K562 (cell line): Measurements from ENCODE around the gene RGS14. TPM values are rescaled to one million over a fixed set of nuclear protein-coding genes. Genes with fewer than 3 reads are reported as not detected.

Experiments
- ATAC-seq: fragments of 200-7000 bp; cut with Tn5 transposase; 3 replicates; pipeline ENCODE4 v1.9.1; 2020; ENCODE audit warnings: moderate library complexity
- BruUV-seq: library from RNA; stranded (reverse); fragments of 400-500 nt; replicated peaks from 2 replicates; lab custom pipeline; 2021; lab: Mats Ljungman, UMichigan
- CTCF ChIA-PET: fragments of 300-600 bp; formaldehyde crosslinking; extraction: SDS; loops from one replicate; lab custom pipeline; 2021; ENCODE audit warnings: low intra/inter-chr PET ratio; lab: Yijun Ruan, JAX
- POLR2A ChIA-PET: fragments of 300-600, 350-650 bp; sonication (Branson Sonifier 250); formaldehyde crosslinking; extraction: SDS; loops from one replicate; lab custom pipeline; 2021; ENCODE audit warnings: antibody characterized with exemption, inconsistent platforms; lab: Yijun Ruan, JAX
- DNase-seq, 4 experiments: peaks; one replicate each; pipeline versions ENCODE4 v3.0.0 to v3.0.0-alpha.2; 2011 to 2018; ENCODE audit warnings: low spot score in 3 of 4, mixed read lengths in 3 of 4; ENCODE audit errors: extremely low read depth in 1 of 4
- FAIRE-seq: peaks from 2 replicates; lab custom pipeline; 2011; peaks lifted over from hg19 to GRCh38; lab: Jason Lieb, UNC
- H2AFZ ChIP-seq: 2 replicates; pipeline ENCODE4 v1.6.0; 2011; ENCODE audit warnings: low read depth, low read length, control low read depth, inconsistent platforms
- H3K27ac ChIP-seq: fragments of 200-600 bp; 3 replicates; pipeline ENCODE4 v1.8.0; 2011; ENCODE audit warnings: low read depth, mild to moderate bottlenecking, control low read depth, inconsistent platforms, low read length, moderate library complexity, mixed read lengths; ENCODE audit errors: extremely low read depth
- H3K27me3 ChIP-seq, 2 experiments: fragments of 300-600 bp in 1 of 2; 2 replicates in 1 of 2; 3 replicates in 1 of 2; pipeline versions ENCODE4 v1.6.0 to v1.8.0; 2011; ENCODE audit warnings: inconsistent platforms in 2 of 2, low read length in 2 of 2, mild to moderate bottlenecking in 1 of 2, mixed read lengths in 1 of 2, moderate library complexity in 1 of 2; ENCODE audit not compliant: control insufficient read depth in 2 of 2, insufficient read depth in 2 of 2
- H3K36me3 ChIP-seq: fragments of 300-600 bp; 3 replicates; pipeline ENCODE4 v1.8.0; 2011; ENCODE audit warnings: mild to moderate bottlenecking, low read length, inconsistent platforms; ENCODE audit not compliant: control insufficient read depth, insufficient read depth
- H3K4me1 ChIP-seq, 2 experiments: fragments of 200-600 bp in 1 of 2; replicated peaks in 1 of 2; 2 replicates in 1 of 2; 3 replicates in 1 of 2; pipeline versions ENCODE4 v1.5.1 to v1.8.0; 2011; ENCODE audit warnings: inconsistent platforms in 2 of 2, low read length in 2 of 2, mild to moderate bottlenecking in 1 of 2, mixed read lengths in 1 of 2, moderate library complexity in 1 of 2; ENCODE audit not compliant: control insufficient read depth in 2 of 2, insufficient read depth in 2 of 2
- H3K4me2 ChIP-seq: 2 replicates; pipeline ENCODE4 v1.6.1; 2011; ENCODE audit warnings: low read length, control low read depth, inconsistent platforms, mixed read lengths; ENCODE audit not compliant: insufficient read depth
- H3K4me3 ChIP-seq: fragments of 200-600 bp; sonication (generic), shearing (Covaris generic); 2 replicates; pipeline ENCODE4 v1.5.1; 2016; ENCODE audit warnings: control low read depth, inconsistent platforms
- H3K79me2 ChIP-seq: fragments of 200-600 bp; 3 replicates; pipeline ENCODE4 v1.8.0; 2011; ENCODE audit warnings: low read length, inconsistent platforms; ENCODE audit not compliant: control insufficient read depth, insufficient read depth
- H3K9ac ChIP-seq, 2 experiments: 2 replicates each; pipeline versions ENCODE4 v1.6.0 to v1.6.1; 2011; ENCODE audit warnings: low read depth in 2 of 2, low read length in 2 of 2, control low read depth in 1 of 2, inconsistent platforms in 1 of 2, mild to moderate bottlenecking in 1 of 2, mixed read lengths in 1 of 2; ENCODE audit not compliant: insufficient read depth in 1 of 2
- H3K9me1 ChIP-seq: one replicate; pipeline ENCODE4 v1.6.0; 2011; ENCODE audit warnings: inconsistent platforms, mild to moderate bottlenecking, low read length, moderate library complexity; ENCODE audit not compliant: control insufficient read depth, insufficient read depth
- H3K9me3 ChIP-seq: replicated peaks from 2 replicates; pipeline ENCODE4 v1.5.1; 2011; ENCODE audit warnings: low read depth, low read length, inconsistent platforms; ENCODE audit not compliant: control insufficient read depth, insufficient read depth
- H4K20me1 ChIP-seq: replicated peaks from 2 replicates; pipeline ENCODE4 v1.6.1; 2011; ENCODE audit warnings: low read length, inconsistent platforms, mixed read lengths; ENCODE audit not compliant: control insufficient read depth, insufficient read depth
- FOXM1 ChIP-seq, 2 experiments: fragments of 450-650 bp in 1 of 2; sonication (generic) in 1 of 2; formaldehyde crosslinking in 1 of 2; IDR thresholded peaks; 2 replicates each; pipeline versions ENCODE4 v1.6.1 to v1.9.0; 2017 to 2022; ENCODE audit warnings: low read depth in 2 of 2, mild to moderate bottlenecking in 2 of 2, missing genetic modification reagents in 1 of 2, moderate library complexity in 1 of 2
- LARP7 ChIP-seq: fragments of 450-650 bp; IDR thresholded peaks from 2 replicates; pipeline ENCODE4 v1.6.1; 2016
- MEIS2 ChIP-seq: fragments of 450-650 bp; IDR thresholded peaks from 2 replicates; pipeline ENCODE4 v1.6.1; 2014; ENCODE audit warnings: mild to moderate bottlenecking; ENCODE audit not compliant: partially characterized antibody
- PCBP2 ChIP-seq: fragments of 200-400 bp; formaldehyde crosslinking; IDR thresholded peaks from 2 replicates; pipeline ENCODE4 v1.6.1; 2018; ENCODE audit warnings: low read length, low read depth, mild to moderate bottlenecking, moderate library complexity; ENCODE audit not compliant: poor library complexity, severe bottlenecking
- REST ChIP-seq, 2 experiments: fragments of 450-650 bp; formaldehyde crosslinking in 1 of 2; IDR thresholded peaks; 2 replicates each; pipeline versions ENCODE4 v1.4.0 to v1.6.1; 2014 to 2020; ENCODE audit warnings: mild to moderate bottlenecking in 2 of 2, borderline replicate concordance in 1 of 2, low read depth in 1 of 2
- WGBS: fragments of 100-300 bp; shearing (Covaris generic); methylation state at CpG from one replicate; pipeline ENCODE4 v1.1.6; 2016; ENCODE audit warnings: low coverage, mixed read lengths; ENCODE audit not compliant: insufficient coverage; ENCODE audit errors: missing lambda C conversion rate; 5-methylcytosine and 5-hydroxymethylcytosine counted together
- in situ Hi-C: fragments of 300-500 bp; cut with MboI; formaldehyde crosslinking; loops from 4 replicates; pipeline ENCODE4 v1.15.0; 2018; ENCODE audit warnings: inconsistent platforms, mixed read lengths
- intact Hi-C: fragments of 100-400 bp; cut with micrococcal nuclease; formaldehyde crosslinking; loops from 2 replicates; pipeline ENCODE4 v1.14.2; 2022
- polyA plus RNA-seq, 8 experiments: library from polyadenylated mRNA; depleted of rRNA in 4 of 8; stranded (reverse) in 5 of 8; unstranded in 3 of 8; fragments of >200 nt; fragmentation: Nextera tagmentation in 2 of 8; fragmentation: Illumina TruSeq in 1 of 8; extraction: Ambion mirVana in 2 of 8; extraction: Trizol in 1 of 8; gene quantifications; 2 replicates each; pipeline versions ENCODE4 v1.2.1 to v1.2.3, GENCODE V29; 2011 to 2014; ENCODE audit warnings: inconsistent platforms in 1 of 8, missing spikeins in 1 of 8
- total RNA-seq, 7 experiments: library from RNA; depleted of rRNA in 6 of 7; stranded (reverse); fragments of >200 nt in 6 of 7; fragmentation: Illumina TruSeq in 2 of 7; extraction: Trizol in 2 of 7; gene quantifications; 2 replicates each; pipeline versions ENCODE4 v1.2.1 to v1.2.3, GENCODE V29; 2011 to 2021; ENCODE audit warnings: low replicate concordance in 1 of 7

RGS14 gene
- total and polyA plus RNA-seq, 9 of the 15 experiments (the other 6 are each of a cell fraction or from before 2014, with no cell fraction given) = 0.28 to 75.9 (median 34.5) TPM

DNA sequence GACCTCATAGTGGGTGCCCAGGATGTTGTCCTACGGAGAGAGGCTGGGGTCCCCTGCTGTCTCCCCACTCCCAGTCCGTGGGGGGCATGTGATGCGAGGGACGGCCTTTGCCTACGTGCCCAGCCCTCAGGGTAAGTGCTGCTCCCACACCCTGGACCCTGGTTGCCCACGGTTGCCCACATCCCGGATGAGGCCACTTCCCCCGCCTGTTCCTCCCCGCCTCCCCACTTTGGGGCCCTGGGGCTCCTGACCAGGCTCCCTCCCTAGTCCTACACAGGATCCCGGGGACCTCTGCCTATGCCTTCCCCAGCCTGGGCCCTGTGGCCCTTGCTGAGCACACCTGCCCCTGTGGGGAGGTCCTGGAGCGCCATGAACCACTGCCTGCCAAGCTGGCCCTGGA, 28.0 kb downstream of the RGS14 start:
- Histone ChIP-seq H2AFZ (no peak overlapping the region), H3K9me1 (no peaks in the 10 kb centered on the region), H3K27me3 (peaks cover 0 to 12% of the 10 kb centered on the region in 2 experiments; a peak in 2 of 5 replicates), H3K4me1 (peaks cover 6 to 22% of the 10 kb centered on the region in 2 experiments; a peak in 3 of 5 replicates), H3K27ac (no peak overlapping the region), H3K4me3 (no peak overlapping the region), H3K9me3 (no peaks in the 10 kb centered on the region), H3K4me2 (no peak overlapping the region), H4K20me1 (no peaks in the 10 kb centered on the region), H3K9ac (peak overlapping the region in 1 of 2 experiments; percentile 29; a peak in 1 of 4 replicates), H3K79me2 (no peaks in the 10 kb centered on the region), H3K36me3 (no peaks in the 10 kb centered on the region)
- TF ChIP-seq FOXM1 (IDR thresholded peaks at IDR 0.05; ENCODE audit: low read depth) = no peak
- no peak for TF ChIP-seq FOXM1 (CRISPR knock-in tag; IDR thresholded peaks at IDR 0.05; ENCODE audit: low read depth)
- TF ChIP-seq PCBP2 = no peak
- no peak for TF ChIP-seq MEIS2
- TF ChIP-seq LARP7 = no peak
- in situ Hi-C loops (no loop called here), intact Hi-C loops (no loop called here)
- CTCF ChIA-PET = no interaction called here
- WGBS = 5% methylated on average over 7 of the region's 11 CpGs
- FAIRE-seq (no peak), DNase-seq (no peak), ATAC-seq (no peak)
- no TSS peak for BruUV-seq
- POLR2A ChIA-PET = interaction anchor here (0.8 to 1.1 kb wide), 4 partner anchors 18 to 55 kb away, joined by 3 to 5 read pairs (median 4); no protein-coding TSS in a partner anchor

DNA sequence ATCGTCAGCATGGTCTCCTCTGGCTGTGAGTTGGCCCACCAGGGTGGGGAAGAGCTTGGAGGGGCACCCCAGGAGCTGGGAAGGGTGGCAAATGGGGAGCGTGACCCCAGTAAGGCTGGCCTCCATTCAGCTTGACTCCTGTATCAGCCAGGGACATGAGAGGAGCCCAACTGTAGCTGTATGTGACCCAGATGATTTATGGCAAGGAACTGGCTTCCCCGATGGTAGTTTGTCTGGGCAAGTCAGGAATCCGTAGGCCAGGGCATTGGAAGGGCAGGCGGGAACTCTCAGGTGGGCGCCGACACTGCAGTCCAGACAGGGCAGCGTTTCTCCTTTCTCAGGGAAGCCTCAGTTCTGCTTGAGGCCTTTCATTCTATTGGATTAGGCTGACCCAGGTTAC, 28.8 kb downstream of the RGS14 start:
- FAIRE-seq (no peak), ATAC-seq (no peak), DNase-seq (no peak)
- no peak overlapping the region for H3K27ac ChIP-seq
- no peak overlapping the region for H2AFZ ChIP-seq
- no peak overlapping the region for H3K4me3 ChIP-seq
- CTCF ChIA-PET = no interaction called here
- intact Hi-C loops (no loop called here), in situ Hi-C loops (no loop called here)
- H3K9ac ChIP-seq = peak overlapping the region in 1 of 2 experiments; percentile 29; a peak in 1 of 4 replicates
- H3K9me3 ChIP-seq = no peaks in the 10 kb centered on the region
- H3K79me2 ChIP-seq = no peaks in the 10 kb centered on the region
- no peak overlapping the region for H3K4me2 ChIP-seq
- no peaks in the 10 kb centered on the region for H4K20me1 ChIP-seq
- H3K9me1 ChIP-seq = no peaks in the 10 kb centered on the region
- H3K4me1 ChIP-seq = peaks cover 7 to 22% of the 10 kb centered on the region in 2 experiments; a peak in 3 of 5 replicates
- peaks cover 0 to 12% of the 10 kb centered on the region in 2 experiments; a peak in 2 of 5 replicates for H3K27me3 ChIP-seq
- POLR2A ChIA-PET = interaction anchor here (0.6 to 1.1 kb wide), 5 partner anchors 14 to 69 kb away, joined by 3 to 5 read pairs (median 3); no protein-coding TSS in a partner anchor
- BruUV-seq = no TSS peak
- no peaks in the 10 kb centered on the region for H3K36me3 ChIP-seq
- WGBS = 48% methylated on average over 8 of the region's 8 CpGs
- no peak for TF ChIP-seq REST (IDR thresholded peaks at IDR 0.05; ENCODE audit: borderline replicate concordance)
- no peak for TF ChIP-seq REST (CRISPR knock-in tag; IDR thresholded peaks at IDR 0.05; ENCODE audit: low read depth)
